Stimulated activated CD4-positive, alpha-beta T cell treated with anti-CD3 and anti-CD28 coated beads, Interleukin-4, amount 100 ng/mL, for 24 hours (primary cell): Measurements from ENCODE around the gene NOP53.
"Not testable (repeated sequence)": the region's sequence is repeated elsewhere in the genome, so short reads cannot be mapped to it uniquely, and the experiment has no call there.

Experiments used
- DNase-seq: peaks from one replicate; pipeline ENCODE4 v3.0.0-alpha.2; 2020

The NOP53 gene

GRCh38 chr19:47745010-47745901 is at the start of gene NOP53:
Gene NOP53 (plus strand): TSS chr19:47745546. CDS start chr19:47745560, 14 bp downstream.
- peak; percentile 98 for DNase-seq

GRCh38 chr19:47696635-47697034 is 48.7 kb upstream of the NOP53 start:
- DNase-seq = no peak

GRCh38 chr19:47697863-47698609 is 47.3 kb upstream of the NOP53 start:
- DNase-seq = peak; percentile 58

DNA sequence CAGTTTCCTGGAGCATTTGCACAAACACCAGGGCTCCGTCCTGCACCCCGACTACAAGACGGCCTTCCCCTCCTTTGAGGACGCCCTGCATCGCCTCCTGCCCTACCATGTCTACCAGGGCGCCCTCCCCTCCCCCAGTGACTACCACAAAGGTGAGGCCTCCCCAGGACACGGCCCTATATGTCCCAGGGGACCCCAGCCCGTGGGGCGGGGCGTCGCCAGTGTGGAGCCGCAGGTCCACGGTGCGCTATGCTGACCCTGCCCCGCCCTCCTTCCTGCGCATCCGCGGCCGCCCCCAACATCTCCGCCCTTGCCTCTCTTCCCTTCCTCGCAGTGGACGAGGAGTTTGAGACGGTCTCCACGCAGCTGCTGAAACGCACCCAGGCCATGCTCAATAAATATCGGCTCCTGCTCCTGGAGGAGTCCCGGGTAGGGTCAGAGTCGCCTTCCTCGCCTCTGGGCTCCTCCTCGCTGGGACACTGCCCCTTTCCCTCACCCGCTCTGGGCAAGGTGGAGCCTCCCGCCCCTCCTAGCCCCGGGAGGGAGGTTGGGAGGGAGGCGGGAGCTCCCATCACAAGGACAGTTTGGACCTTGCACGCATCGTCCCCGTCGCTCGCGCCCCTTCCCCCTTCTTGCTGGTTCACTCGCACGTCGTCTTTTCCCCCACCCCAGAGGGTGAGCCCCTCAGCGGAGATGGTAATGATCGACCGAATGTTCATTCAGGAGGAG is 46.6 kb upstream of the NOP53 start:
- no peak for DNase-seq

DNA sequence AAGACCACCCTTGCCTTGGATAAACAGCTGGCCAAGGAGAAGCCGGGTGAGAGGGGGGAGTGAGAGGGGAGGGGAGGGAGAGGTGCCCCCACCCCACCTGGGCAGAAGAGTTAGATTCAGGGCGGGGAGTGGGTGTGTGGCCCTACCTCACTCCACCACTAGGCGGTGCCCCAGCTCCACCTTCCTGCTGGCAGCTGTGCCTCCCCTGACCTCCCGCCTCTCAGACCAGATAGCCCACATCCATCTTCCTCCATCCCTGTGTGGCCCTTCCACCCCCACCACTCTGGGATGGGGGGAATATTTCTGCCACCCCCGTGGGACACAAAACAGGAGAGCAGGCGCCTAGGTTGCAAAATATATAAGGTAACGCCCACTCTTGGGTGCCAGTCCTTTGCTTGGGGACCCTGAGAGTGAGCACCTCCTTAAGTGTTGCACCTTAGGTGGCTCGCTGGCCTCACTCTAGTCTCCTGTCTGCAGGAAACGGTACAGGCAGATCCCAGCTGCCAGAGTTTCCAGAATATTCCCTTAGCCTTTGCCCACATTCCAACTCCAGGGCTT is 45.9 kb upstream of the NOP53 start:
- peak; percentile 59 for DNase-seq

DNA sequence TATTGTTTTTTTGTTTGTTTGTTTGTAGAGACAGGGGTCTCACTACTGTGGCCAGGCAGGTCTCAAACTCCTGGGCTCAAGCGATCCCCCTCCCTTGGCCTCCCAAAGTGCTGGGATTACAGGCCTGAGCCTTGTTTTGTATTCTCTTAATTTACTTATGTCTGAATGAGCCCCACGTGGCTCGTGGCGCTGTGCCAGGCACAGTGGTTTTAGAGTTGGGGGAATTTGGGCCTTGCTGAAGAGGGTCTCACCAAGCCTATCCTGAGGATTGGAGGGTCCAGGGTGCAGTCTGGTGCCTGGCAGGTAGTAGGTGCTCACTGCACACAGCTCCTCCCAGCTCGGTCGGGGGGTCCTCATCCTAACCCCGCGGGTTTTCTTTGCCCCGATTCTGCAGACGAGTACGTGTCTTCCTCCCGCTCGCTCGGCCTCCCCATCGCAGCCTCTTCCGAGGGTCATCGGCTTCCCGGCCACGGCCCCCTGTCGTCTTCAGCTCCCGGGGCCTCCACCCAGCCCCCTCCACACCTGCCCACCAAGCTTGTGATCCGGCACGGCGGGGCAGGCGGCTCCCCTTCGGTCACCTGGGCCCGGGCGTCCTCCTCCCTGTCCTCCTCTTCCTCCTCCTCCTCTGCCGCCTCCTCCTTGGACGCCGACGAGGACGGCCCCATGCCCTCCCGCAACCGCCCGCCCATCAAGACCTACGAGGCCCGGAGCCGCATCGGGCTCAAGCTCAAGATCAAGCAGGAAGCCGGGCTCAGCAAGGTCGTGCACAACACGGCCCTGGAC is 44.2 kb upstream of the NOP53 start:
- DNase-seq = no peak

GRCh38 chr19:47701717-47702552 is 43.4 kb upstream of the NOP53 start:
- no peak for DNase-seq

GRCh38 chr19:47702671-47703070 is 42.7 kb upstream of the NOP53 start:
- DNase-seq = no peak

GRCh38 chr19:47703301-47703700 is 42.0 kb upstream of the NOP53 start:
- DNase-seq = no peak

GRCh38 chr19:47704024-47704423 is 41.3 kb upstream of the NOP53 start:
- DNase-seq = no peak

- no peak for DNase-seq
Measured at GRCh38 chr19:47704656-47705055, 40.7 kb upstream of the NOP53 start.

DNA sequence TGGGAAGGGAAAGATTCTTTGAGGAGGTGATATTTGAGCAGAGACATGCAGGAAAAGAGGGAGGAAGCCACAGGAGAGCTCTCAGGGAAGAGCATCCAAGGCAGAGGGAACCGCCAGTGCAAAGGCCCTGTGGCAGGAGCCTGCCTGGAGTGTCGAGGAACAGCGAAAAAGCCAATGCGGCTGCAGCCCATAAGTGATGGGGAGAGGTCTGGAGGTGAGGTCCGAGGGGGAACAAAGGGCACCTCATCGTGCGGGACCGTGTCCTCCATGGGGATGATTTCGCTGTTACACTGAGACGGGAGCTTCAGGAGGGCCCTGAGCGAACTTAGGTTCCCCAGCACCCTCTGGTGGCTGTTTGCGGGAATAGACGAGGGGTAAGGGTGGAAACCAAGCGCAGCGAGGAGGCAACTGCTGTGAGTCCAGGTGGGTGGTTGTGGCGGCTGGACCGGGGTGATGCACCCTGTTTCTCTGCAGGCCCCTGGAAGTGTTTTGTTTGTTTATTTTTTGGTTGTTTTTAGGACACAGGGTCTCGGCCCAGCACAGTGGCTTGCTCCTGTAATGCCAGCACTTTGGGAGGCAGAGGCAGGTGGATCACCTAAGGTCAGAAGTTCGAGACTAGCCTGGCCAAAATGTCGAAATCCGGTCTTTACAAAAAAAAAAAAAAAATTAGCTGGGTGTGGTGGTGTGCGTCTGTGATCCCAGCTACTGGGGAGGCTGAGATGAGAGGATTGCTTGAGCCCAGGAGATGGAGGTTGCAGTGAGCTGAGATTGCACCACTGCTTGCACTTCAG is 38.0 kb upstream of the NOP53 start:
- peak; percentile 82 for DNase-seq

DNA sequence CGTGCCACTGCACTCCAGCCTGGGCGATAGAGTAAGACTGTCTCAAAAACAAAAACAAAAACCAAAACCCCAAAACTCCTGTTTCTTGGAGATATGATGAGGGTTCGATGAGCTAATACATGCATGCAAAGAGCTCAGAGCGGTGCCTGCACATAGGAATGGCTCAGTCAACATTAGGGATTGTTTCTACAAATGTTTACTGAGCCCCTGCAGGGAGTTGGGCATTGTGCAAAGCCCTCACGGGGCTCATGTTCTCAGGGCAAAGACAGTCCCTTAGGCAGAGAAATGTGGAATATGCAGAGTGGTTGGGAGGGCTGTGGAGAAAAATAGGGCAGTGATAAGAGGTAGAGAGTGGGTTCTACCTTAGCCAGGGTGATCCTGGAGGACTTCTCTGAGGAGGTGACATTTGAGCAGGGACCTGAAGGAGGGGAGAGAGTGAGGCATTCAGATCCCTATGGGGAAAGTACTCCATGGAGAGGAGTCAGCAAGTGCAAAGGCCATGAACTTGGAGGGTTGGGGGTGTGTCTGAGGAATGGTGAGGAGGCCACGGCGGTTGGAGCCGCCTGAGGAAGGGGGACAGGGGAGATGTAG is 33.6 kb upstream of the NOP53 start:
- DNase-seq = no peak

- DNase-seq = peak; percentile 39
Measured at GRCh38 chr19:47713046-47714021, 32.0 kb upstream of the NOP53 start, which contains the start of gene EHD2. Gene EHD2 (plus strand): TSS chr19:47713422. CDS start chr19:47716613, 3,191 bp downstream.

DNA sequence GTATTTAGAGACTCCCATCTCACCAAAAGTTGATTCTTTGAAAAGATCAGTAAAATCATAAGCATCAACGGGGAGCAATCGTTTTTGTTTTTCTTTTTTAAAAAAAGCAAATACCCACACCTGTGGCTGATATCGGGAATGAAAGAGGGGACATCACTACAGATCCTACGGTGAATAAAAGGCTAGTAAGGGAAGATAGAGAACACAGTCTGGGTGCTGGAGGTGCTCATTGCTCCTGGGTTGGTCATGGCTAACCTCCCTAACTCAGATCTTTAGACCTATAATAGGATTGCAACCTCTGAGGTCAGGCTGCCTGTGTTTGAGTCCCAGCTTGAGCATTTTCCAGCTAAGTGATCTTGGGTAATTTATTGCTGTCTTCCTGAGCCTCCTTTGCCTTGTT is 31.0 kb upstream of the NOP53 start:
- no peak for DNase-seq

DNA sequence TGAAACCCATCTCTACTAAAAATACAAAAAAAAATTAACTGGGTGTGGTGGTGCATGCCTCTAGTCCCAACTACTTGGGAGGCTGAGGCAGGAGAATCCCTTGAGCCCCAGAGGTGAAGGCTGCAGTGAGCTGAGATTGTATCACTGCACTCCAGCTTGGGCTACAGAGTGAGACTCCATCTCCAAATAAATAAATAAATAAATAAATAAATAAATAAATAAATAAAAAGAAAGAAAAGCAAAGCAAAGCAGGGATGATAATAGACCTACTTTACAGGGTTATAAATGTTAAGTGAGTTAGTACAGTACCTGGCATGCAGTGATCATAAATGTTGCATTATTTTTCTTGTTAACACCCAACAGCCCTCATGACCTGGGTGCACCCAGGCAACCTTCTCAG is 30.5 kb upstream of the NOP53 start:
- not testable (repeated sequence) for DNase-seq

DNA sequence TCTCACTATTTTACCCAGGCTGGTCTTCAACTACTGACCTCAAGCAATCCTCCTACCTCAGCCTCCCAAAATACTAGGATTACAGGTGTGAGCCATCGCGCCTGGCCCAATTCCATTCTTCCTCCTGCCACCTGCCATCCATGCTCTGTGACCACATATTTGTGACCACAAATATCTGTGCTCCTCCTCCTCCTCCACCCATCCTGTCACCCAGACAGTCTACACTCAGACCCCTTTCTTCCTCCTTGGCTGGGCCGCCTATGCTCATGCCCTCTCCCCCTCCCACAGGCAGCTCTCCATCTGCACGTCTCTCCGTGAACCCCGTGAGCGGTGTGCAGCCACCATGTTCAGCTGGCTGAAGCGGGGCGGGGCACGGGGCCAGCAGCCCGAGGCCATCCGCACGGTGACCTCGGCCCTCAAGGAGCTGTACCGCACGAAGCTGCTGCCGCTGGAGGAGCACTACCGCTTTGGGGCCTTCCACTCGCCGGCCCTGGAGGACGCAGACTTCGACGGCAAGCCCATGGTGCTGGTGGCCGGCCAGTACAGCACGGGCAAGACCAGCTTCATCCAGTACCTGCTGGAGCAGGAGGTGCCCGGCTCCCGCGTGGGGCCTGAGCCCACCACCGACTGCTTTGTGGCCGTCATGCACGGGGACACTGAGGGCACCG is 28.9 kb upstream of the NOP53 start:
- no peak for DNase-seq
